NOMO-1 treated with DMSO at 0.1 percent for 48 hours (cell line): ENCODE data around the gene HOXA2.

Experiments used
- DNase-seq: peaks from one replicate; lab custom pipeline; 2025; ENCODE audit not compliant: unreplicated experiment; lab: John Stamatoyannopoulos, UW

The HOXA2 gene

DNA sequence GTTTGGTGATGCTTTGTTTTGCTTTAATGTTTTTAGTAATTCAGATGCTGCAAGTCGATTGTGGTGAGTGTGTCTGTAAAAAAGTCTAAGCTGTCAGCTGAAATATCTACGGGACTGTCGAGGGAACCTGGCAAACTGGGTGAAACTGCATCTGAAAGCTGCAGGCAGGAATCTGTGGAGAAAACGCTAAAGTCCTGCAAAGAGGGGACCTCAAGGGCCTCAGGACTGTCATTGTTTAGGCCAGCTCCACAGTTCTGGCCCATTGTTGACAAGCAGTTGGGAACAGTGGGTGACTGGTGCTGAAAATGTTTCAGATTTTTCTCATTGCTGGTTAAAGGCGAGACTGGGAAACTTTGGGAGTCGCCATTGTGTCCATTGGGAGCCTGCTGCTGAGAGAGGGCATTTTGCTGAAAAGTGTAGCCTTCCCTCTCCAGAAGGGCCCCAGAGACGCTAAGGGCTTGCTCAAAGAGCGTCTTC lies 1.8 kb downstream of the HOXA2 start:
- DNase-seq: no peak

DNA sequence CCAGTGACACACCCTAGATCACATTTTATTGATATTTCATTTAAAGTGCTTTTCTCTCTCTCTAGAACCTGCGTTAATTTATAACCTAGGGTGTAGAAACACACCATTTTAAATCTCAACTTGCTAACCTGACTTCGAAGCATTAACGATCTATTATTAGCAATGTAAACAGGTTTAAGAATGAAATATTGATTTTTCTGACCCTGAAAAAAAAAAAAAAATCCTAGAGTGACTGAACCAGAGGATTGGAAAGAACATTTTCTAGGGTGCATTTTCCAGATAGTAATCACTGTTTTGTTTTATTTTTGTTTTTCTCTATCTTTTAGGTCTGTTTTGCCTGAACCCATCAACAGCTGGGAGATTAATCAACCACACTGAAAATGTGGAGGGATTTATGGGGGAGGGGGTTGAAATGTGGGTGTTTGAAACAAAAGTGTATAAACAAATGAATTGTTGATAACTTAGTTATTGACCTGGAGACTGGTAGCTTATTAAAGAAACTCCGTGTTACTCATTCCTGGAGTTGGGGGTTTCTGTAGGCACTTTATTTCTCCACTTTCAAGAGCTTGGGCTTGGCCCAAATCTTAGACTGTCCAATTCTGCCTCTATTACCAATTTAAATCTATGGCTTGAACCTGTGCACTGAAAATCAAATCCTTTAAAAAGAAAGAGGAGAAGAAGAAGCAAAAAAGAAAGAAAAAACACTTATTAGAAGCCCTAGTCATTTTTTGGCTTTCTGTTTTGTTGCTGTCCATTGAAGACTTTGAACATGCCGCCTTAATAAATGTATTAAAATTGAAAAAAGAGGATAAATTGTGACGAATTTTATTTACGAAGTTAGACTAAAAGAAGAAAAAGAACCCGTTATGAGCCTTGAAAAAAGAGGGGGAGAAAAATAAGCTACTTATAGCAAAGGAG lies 2.8 kb downstream of the HOXA2 start:
- no peak for DNase-seq

DNA sequence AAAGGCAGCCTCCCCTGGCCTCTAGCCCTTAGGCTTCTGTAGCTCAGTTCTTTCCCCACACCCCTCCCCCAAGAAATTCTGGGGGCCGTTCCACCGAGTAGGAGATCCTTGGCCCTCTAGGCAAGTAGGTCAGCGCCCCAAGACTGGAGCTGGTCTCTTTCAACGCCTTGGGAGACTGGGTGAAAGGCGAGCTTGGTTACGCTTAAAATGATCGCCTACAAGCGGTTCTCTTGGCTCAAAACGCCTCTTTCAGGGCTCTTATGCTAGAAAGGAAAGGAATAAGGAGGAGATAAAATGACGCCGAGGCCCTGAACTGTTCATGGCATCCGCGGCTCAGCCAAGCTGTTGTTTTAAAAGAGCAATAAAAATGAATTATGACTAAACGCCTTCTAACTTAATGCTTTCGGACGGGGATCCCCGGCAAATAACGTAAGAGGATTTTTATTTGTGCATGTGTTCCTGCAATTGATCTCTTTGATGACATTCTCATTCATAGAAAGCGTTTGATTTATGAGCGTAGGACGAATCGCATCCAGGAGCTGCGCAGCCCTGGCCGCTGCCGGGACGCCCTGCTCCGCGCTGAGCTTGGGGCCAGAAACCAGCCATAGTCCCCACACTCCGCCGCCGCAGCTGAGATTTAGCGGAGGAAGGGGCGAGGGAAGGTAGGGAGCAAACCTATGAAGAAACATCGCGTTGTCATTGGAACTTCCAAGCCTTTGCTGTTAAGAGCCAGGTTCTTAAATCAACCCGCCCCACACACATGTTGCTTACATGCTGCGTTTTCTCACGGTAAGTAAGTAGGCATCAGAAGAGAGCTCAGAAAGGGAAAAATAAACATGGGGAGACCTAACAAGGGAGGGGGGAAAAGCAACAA lies 3.7 kb downstream of the HOXA2 start:
- DNase-seq: no peak

DNA sequence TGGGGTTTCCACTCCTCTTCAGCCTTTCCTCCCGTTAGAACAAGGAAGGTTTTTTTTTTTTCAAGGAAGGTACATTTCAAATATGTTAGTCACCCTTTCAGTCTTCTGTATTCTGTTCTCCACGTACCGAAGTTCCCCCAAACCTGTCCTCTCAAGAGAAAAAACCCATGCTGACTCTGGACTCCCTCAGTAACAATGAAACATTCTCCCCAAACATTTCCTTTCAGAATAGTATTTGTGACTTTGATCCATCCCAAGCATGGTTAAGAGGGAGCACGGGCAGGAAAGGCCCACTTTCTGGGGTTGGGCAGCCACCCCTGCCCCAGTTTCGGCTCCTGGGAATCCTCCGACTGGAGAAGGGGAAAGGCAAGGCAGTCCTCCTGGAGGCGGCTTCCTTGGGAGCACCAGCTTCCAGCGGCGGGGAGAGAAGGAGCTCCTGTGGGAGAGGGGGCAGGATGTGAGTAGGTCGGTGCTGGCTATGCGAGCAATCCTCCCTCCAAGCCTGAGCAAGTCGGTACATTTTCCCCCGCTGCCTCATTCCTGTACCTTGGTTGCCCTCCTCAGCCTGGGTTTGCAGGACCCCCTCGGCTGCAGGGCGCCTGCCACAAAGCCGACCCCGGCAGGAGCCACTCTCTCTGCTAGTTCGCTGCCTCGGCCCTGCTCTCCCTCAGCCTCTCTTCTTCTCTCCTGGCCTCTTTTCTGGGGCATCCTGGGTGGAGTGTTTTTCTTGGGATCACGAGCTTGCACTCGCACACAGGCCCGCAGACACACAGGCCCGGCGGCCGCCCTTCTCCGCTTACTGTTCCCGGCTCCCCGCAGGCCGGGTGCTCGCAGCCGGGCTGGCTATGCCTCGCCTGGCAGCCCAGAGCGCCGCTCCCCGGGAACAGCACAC lies 4.6 kb downstream of the HOXA2 start:
- DNase-seq: no peak

DNA sequence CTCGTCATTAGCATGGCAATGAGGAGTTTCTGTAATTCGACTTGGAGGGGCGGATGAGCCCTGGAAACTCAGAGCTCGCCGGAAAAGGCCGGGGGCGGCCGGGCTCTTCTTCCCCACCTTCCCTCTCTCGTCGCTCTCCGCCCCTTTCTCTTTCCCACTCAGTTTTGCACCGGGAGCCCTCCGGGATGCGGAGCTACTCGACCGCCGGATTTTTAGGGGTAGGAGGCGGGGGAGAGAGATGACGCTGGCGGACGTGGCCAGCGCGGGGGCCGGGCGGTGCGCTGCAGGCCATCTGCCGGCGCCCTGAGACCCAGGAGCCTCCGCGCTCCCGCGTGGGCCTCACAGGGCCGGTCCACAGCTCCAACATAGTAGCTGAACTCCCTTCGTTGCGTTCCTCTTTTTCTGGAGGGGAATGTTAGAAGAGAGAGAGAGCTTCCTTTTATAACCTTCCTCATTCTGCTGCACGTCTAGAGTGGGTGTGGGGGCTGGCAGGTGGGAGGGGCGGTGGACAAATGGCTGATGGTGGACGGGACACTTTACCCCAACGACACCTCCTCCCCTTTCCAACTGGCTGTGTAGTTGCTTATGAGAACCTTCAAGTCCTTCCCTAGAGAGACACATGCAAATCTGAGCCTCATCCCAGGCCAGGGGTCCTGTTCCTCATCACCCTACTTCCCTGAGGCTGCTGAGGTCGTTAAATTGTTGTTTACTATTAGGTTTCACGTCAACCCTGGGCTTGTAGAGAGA lies 5.5 kb downstream of the HOXA2 start:
- peak; percentile 62 for DNase-seq

DNA sequence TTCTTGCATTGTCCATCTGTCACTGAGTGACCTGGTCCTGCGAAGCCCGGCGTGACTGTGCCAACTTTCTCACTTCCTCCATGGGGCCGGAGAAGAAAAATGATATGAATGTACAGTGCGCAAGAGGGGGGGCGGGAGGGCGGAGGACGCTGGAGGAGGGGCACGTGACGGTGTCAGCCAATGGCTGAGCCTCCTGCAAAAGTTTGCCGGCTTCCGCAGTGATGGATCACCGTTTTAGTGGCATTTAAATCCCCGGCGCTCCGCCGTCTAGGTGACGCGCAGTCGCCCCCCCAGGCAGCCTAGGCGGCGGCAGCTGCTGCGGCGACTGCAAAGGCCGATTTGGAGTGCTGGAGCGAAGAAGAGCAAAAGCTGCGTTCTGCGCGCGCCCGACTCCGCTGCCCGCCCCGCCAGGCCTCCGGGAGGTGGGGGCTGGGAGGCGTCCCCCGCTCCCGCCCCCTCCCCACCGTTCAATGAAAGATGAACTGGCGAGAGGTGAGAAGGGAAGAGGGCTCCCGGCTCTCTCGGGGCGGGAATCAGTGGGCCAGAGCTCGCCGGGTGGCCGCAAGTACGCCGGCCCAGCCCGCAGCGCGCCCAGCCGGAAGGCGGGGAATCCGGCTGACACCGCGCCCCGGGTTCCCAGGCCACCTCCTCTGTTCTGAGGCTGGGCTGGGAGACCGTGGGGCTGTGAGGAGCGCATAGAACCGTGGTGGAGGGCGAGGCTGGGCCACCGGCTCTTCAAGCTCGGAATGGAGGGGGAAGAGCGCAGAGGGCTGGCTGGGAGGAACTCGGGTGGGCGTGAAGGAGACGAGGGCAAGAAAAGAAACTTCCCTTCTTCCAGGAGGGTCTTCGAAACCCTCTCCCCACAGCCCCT lies 6.4 kb downstream of the HOXA2 start, which contains the start of gene HOXA1:
Gene HOXA1, minus strand, starts transcription at position 104 of the 871 bp plus-strand sequence. Its CDS starts 88 bp downstream, at position 16.
- DNase-seq: peak; percentile 93

DNA sequence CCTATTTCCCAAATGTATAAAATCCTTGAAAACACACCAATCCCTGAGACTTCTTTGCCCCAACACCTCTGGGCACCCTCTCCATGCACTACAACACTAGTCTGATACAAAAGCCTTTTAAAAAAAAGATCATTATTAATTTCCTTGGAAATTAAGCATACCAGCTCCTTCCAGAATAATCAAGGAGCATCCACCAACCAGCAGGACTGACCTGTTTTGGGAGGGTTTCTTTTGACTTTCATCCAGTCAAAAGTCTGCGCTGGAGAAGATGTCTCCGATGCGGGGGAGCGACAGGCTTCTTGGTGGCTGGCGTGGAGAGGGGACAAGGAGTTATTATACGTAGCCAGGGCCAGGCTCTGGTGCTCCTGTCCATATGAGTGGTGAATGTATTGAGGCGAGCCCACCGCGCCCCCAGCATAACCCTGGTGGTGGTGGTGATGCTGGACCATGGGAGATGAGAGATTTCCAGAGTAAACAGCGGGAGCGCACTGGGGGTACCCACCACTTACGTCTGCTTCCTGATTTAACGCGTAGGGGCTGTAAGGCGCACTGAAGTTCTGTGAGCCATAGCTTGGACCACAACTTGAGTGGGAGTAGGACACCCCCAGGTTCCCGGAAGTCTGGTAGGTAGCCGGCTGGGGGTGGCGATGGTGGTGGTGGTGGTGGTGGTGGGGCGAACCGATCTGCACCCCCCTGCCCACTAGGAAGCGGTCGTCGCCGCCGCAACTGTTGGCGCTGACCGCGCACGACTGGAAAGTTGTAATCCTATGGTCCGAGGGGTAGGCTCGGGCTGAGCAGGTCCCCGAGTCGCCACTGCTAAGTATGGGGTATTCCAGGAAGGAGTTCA lies 7.2 kb downstream of the HOXA2 start:
- DNase-seq: no peak

DNA sequence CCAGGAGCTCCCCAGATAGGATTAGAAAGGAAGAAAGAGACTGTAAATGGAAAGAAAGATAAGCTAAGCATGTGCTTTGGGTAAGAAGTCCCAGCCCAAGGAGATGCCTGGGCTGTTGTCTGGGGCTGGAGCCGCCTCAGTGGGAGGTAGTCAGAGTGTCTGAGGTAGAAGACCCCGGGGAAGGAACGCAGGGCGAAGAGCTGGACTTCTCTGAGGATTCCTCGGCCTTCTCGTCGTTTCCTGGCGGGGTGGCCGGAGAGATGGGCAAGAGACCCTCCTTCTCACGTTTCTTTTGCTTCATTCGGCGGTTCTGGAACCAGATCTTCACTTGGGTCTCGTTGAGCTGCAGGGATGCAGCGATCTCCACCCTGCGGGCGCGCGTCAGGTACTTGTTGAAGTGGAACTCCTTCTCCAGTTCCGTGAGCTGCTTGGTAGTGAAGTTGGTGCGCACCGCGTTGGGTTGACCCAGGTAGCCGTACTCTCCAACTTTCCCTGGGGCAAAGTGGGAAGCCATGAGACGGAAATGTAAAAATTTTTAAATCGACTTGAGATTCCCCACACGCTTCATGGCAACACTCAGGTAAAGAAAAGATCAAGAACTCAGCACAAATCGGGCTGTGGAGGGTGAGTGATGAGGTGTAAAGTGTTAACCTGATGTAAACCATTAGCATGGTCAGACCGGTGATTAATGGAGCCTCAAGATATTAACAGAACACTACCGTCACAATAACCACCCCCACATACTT lies 8.0 kb downstream of the HOXA2 start:
- DNase-seq: no peak

DNA sequence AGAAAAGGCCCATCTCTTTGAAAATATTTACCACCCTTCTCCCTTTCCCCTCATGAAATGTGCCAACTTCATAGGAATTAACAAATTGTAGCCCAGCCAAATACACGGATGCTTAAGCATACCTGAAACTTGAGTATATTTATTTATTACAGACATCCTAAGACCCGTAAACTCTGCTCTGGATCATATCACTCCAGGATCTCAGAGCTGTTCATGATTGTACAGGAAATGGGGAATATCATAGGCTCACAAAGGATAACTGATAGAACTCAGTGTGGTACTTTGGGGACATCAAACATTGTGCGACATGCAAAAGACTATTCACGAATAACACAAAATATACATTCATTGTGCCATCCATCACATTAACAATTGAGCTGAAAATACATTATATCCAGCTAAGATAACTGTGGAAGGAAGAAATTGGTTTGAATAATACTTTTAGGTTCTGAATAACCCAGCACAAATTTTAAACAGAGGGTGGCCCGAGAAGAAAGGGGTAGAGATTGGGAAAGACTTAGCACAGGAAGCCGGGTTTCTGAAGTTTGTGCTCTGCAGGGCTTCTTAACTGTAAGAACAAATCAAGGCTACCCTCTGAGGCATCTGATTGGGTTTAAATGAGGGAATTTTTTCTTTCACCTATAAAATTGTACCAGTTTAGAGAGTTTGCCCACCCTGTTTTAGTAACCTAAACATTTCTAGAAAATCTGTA lies 9.1 kb downstream of the HOXA2 start:
- DNase-seq: no peak

DNA sequence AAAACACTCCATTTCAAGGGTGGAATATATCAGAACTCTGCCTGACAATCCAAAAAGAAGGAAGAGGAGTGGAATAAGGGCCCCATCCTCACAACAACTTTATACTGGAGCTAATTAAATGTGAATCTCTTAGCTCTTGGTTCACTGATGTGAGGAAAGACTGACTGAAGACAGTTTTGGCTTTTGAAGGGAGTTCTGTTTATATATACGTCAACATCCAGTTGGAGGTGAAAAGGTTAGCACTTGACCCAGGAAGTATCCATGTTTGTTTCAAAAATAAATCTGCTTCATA lies 9.7 kb downstream of the HOXA2 start:
- DNase-seq: no peak

DNA sequence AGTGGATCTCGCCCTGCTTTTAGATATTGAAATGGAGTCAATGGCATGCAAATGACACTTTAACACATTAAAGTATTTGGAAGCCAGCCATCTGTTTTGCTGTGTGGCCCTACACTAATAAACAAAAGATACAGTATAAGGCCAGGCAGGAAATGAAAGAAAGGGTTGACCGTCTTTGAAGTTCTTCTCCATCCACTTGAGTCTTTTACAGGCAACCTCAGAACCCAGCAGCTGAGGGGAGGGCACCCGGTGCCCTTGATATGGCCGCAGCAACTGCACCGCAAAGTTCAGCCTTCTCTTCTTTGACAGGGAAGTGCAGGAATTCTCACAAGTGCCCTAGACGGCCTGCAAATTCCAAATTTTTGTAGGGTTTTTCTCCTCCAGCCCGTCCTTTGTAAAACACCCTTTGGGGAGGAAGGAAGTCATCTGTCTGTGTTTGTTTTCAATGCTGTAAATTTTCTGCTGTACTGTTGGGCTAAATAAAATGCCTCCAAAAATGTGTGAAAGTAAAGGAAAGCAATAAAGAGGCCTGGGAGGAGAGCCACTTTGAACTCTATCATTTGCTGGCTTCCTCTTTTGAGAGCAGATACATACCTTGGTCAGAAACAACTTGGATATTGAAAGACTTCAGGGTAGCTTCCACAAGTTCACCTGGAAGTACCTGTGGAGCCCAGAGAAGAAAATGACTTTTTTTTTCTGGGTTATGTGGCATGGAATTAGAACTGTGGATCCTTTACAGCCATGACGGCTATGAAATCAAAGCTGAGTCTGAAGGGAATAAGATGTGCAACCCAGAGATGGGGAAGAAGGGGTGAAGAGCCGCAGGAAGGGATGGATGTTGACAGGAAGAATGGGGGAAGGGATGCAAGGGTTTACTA lies 10.3 kb downstream of the HOXA2 start:
- DNase-seq: no peak

DNA sequence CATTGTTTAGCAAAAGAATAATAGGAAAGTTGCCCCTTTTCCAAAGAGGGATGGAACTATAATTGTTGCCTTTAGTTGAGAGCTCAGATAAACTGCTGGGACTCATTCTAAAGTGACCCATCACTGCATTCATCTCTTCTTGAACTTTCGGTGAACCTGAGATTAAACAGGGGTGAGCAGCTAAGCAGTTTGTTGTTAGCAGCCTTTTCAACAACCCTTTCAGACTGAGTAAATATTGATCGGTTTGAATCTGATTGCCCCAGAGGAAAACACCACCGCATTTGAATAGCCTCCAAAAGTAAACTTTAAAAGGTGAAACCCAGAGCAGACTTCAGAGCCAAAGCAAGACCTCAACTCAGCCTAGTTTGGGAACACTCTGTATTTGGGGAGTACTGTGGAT lies 11.4 kb downstream of the HOXA2 start:
- DNase-seq: no peak

DNA sequence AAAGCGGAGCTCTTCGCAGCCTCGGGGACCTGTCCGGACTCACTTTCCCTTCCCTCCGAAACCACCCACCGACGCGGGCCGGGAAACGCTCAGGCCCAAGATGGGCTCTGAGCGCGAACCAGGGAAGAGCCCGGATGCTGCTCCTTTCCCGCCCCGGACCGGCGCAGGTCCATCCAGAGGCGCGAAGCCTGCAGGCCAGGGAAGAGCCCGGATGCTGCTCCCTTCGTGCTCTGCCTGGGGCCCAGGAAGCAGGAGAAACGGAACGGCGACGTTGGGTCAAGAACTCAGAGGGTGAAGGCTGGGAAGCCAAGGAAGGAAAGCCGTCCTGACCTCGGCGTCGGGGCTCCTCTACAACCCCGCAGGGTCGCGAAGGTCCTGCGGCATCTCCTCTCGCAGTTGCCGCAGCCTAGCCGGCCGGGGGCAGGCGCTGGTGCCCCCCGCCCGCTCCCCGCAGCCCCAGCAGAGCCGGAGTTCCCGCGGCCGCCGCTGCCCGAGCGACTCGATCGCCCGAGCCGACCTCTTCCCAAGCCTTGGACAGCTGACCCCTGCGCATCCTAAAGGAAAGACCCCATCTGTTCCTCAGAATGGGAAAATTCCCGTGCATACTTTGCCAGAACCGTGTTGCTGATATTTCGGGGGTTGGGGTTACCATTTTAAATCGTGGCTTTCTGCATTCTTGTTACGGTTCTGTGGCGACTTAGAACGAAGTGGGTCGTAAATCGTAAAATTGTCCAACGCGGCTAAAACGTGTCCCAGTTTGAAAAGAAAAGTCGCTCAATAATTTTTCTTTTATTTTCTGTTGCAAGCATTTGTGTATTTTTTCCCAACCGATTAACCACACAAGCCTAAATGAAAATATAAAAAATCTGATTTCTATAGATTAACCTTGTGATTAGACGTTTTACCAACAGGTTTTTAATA lies 14.2 kb downstream of the HOXA2 start:
- no peak for DNase-seq

DNA sequence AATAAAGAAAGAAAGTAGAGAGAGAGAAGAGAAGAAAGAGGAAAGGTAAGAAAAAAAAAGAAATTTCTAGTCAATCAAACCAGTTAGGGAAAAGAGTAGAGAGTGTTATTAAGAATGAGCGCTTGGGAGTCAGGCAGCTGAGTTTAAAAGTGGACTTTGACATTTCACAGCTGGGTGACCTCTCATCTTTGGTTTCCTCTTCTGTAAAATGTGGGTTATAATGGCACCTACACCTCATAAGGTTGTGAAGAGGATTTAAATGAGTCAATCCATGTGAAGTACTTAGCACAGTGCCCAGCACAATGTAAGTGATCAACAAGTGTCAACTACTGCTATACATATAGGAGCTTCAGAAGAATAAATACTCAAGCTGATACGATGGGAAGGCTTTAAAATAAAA lies 18.8 kb downstream of the HOXA2 start:
- DNase-seq: no peak

DNA sequence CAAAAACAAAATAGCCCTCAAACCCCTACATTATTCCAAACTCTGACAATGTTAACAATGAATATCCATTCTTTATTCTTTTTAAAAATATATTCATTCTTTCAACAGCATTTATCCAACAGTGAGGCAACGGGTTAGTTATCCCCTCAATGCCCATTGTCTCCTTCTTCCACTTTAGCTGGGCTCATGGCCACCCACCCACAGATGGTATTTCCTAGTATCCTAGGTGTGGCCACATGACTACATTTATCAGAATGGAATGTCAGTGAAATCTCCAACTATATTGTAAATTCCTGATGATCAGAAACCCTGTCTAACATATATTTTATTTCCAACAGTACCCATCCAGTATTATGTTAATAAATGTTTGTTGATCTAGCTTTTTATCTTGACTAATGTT lies 20.3 kb downstream of the HOXA2 start:
- no peak for DNase-seq
